ENCODE measurements around the gene ZNF614. TPM values are rescaled to one million over a fixed set of nuclear protein-coding genes. Genes with fewer than 3 reads are reported as not detected.

The ZNF614 gene
- total RNA-seq, 4 donors from 2014 or later: 4.0 to 8.6 (median 6.0) TPM

DNA sequence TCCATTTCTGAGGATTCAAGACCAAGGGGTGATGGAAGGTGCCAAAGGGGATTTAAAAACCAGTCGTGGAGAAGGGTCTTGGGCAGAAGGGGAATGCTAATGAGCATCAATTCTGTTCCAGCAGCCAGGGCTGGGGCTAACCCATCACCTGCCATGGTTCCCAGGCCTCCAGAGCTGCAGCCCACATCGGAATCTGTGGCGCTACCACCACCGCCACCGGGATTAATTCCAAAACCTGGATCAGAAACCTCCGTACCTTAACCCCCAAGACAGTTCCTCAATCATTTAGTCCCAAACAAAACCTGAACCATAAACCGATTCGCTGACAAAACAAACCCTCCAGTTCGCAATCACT, 20.8 kb downstream of the ZNF614 start:
- TF ChIP-seq, protein P1, sequence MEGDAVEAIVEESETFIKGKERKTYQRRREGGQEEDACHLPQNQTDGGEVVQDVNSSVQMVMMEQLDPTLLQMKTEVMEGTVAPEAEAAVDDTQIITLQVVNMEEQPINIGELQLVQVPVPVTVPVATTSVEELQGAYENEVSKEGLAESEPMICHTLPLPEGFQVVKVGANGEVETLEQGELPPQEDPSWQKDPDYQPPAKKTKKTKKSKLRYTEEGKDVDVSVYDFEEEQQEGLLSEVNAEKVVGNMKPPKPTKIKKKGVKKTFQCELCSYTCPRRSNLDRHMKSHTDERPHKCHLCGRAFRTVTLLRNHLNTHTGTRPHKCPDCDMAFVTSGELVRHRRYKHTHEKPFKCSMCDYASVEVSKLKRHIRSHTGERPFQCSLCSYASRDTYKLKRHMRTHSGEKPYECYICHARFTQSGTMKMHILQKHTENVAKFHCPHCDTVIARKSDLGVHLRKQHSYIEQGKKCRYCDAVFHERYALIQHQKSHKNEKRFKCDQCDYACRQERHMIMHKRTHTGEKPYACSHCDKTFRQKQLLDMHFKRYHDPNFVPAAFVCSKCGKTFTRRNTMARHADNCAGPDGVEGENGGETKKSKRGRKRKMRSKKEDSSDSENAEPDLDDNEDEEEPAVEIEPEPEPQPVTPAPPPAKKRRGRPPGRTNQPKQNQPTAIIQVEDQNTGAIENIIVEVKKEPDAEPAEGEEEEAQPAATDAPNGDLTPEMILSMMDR (IDR thresholded peaks at IDR 0.05; ENCODE audit: low read depth): no peak

DNA sequence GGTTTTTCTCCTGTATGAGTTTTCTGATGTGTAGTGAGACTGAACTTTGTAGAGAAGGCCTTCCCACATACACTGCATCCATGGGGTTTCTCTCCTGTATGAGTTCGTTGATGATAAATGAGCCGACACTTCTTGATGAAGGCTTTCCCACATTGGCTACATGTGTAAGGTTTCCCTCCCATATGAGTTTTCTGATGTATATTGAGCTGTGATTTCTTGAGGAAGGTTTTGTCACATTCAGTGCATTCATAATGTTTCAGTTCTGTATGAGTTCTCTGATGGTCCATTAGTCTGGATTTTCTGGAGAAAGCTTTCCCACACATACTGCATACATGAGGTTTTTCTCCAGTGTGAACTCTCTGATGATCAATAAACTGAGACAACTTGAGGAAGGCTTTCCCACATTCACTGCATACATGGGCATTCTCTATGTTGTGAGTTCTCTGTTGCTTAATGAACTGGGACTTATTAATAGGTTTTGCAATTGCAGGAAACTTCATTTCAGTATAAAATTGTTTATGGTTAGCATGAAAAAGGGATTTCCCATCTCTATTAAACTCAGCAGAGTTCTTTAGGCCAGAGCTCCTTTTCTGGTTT, 34.0 kb downstream of the ZNF614 start:
- TF ChIP-seq, protein P1 (IDR thresholded peaks at IDR 0.05; ENCODE audit: low read depth): no peak

GRCh38 chr19:51993422-51993821, 34.8 kb downstream of the ZNF614 start:
- TF ChIP-seq, protein P1 (IDR thresholded peaks at IDR 0.05; ENCODE audit: low read depth): no peak

DNA sequence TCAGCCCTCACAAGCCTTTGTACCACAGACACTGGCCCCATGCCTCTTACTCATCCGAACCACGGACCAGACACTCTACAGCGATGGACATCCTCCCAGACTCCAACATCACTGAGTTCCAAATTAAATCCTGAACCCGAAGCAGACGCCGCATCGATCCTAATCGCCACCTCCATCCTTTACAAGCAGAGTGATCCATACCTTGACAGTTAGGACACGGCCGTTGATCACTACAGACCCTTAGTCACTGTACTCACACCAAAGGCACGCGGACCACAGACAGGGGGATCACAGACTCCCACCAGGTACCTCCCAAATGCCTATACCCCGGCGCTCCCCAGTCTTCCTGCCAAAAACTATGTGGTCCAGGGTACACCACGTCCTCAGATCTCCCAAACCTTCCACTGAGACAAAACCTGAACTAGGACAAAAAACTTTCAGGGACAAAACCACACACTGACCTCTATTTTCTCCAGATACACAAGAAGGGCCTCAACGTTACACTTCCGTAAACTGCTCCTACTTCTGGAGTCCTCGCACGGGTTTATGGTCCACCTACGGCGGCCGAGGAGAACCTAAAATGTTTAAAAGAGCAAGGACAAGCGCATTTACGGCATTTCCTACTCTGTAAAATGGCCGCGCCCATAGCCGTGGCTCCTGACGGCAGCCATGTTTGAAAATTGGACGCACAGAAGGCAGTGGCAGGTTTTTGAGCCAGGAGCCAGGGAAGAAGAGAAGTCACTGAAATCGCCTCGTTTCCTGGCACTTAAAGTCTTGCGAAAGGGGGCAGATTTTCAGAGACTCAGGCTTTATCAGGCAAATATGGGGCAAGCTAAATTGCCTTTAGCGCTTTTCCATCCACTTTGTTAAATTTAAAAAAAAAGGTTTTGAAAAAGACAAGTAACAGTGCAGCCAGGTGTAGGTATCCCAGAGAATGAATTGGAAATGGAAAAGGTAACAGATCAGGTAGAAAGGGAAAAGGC, 41.6 kb downstream of the ZNF614 start, which contains the start of gene ZNF350:
TSS of gene ZNF350 (minus strand) at position 532 of the 983 bp plus-strand sequence. CDS start 12,480 bp downstream, outside the sequence.
- TF ChIP-seq, protein P1 (IDR thresholded peaks at IDR 0.05; ENCODE audit: low read depth): no peak

DNA sequence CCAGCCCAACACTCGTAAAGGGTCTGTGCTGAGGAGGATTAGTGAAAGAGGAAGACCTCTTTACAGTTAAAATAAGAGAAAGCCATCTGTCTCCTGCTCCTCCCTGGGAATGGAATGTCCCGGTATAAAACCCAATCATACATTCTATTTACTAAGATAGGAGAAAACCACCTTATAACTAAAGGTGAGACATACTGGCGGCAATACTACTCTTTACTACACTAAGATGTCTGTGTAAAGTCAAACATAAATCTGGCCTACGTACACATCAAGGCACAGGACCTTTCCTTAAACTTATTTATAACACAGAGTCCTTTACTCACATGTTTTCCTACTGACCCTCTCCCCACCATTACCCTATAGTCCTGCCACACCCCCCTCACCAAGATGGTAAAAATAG, 44.8 kb downstream of the ZNF614 start:
- TF ChIP-seq, protein P1 (IDR thresholded peaks at IDR 0.05; ENCODE audit: low read depth): no peak

DNA sequence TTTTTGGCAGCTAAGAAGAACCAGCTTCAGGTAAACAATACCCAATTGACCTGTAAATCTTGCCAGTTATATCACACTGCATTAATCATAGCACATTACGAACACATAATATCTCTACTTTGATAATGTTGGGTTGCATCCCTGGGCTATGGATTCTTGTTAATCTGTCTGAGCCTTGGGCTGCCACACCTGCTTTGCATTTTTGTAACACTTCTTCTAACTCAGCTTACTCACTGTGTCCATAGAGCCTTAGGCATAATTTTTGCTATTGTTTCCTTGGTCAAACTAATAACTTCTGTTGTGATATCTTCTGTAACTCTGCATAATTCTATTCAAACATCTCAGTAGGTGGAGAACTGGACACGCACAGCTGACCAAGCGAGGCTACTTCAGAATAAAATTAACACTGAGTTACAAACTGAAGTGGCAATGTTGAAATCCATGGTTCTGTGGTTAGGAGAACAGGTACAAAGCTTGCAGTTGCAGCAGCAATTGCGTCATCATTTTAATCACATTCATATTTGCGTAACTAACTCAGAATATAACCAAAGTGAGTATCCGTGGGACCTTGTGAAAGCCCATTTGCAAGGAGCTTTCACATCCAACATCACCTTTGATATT, 48.0 kb downstream of the ZNF614 start:
- TF ChIP-seq, protein P1 (IDR thresholded peaks at IDR 0.05; ENCODE audit: low read depth): no peak

- TF ChIP-seq, protein P1 (IDR thresholded peaks at IDR 0.05; ENCODE audit: low read depth): no peak
Observed at GRCh38 chr19:51978882-51979281, 49.3 kb downstream of the ZNF614 start.

Measured in subcutaneous adipose tissue (tissue), 4 donors.